Measurements from ENCODE around the gene HMBS. TPM values are rescaled to one million over a fixed set of nuclear protein-coding genes. Genes with fewer than 3 reads are reported as not detected.

Gene HMBS
- total RNA-seq, 1 donor from 2014 or later: 19.5 TPM

GRCh38 chr11:119078675-119079420, 5.8 kb upstream of the HMBS start:
- no peak for DNase-seq
- TF ChIP-seq CTCF (IDR thresholded peaks at IDR 0.05): no peak
- no peaks in the 10 kb centered on the region for H3K27me3 ChIP-seq
- ATAC-seq: no peak
- no peaks in the 10 kb centered on the region for H3K9me3 ChIP-seq
- H3K4me3 ChIP-seq: no peak overlapping the region
- H3K36me3 ChIP-seq: peaks cover 91% of the 10 kb centered on the region
- no peak overlapping the region for H3K27ac ChIP-seq
- no peaks in the 10 kb centered on the region for H3K4me1 ChIP-seq
- intact Hi-C loops (cut with DNase I): no loop called here

GRCh38 chr11:119081682-119082260, 2.9 kb upstream of the HMBS start:
- intact Hi-C loops (cut with DNase I): no loop called here
- H3K27ac ChIP-seq: no peak overlapping the region

GRCh38 chr11:119085437-119085847, 761 bp downstream of the HMBS start:
- TF ChIP-seq CTCF (IDR thresholded peaks at IDR 0.05): no peak
- H3K27me3 ChIP-seq: no peaks in the 10 kb centered on the region
- peaks cover 14% of the 10 kb centered on the region for H3K4me1 ChIP-seq
- peak overlapping the region; percentile 92 for H3K27ac ChIP-seq
- H3K36me3 ChIP-seq: peaks cover 27% of the 10 kb centered on the region
- H3K4me3 ChIP-seq: peak overlapping the region; percentile 91
- H3K9me3 ChIP-seq: no peaks in the 10 kb centered on the region
- DNase-seq: no peak
- ATAC-seq: no peak
- intact Hi-C loops (cut with DNase I): no loop called here

More at GRCh38 chr11:119081682-119082260, 2.9 kb upstream of the HMBS start:
- H3K4me1 ChIP-seq: peaks cover 14% of the 10 kb centered on the region
- no peaks in the 10 kb centered on the region for H3K27me3 ChIP-seq
- DNase-seq: no peak
- peaks cover 64% of the 10 kb centered on the region for H3K36me3 ChIP-seq
- no peaks in the 10 kb centered on the region for H3K9me3 ChIP-seq
- H3K4me3 ChIP-seq: no peak overlapping the region
- no peak for ATAC-seq
- TF ChIP-seq CTCF (IDR thresholded peaks at IDR 0.05): no peak

- Histone ChIP-seq H3K36me3 (peaks cover 12% of the 10 kb centered on the region), H3K9me3 (no peaks in the 10 kb centered on the region), H3K27ac (no peak overlapping the region), H3K4me3 (no peak overlapping the region), H3K27me3 (no peaks in the 10 kb centered on the region), H3K4me1 (peaks cover 14% of the 10 kb centered on the region)
- ATAC-seq (no peak), DNase-seq (no peak)
- intact Hi-C loops (cut with DNase I): no loop called here
- no peak for TF ChIP-seq CTCF (IDR thresholded peaks at IDR 0.05)
Measured at GRCh38 chr11:119087123-119087522, 2.4 kb downstream of the HMBS start.

- DNase-seq (no peak), ATAC-seq (no peak)
- no peaks in the 10 kb centered on the region for H3K9me3 ChIP-seq
- no peaks in the 10 kb centered on the region for H3K27me3 ChIP-seq
- no peak for TF ChIP-seq CTCF (IDR thresholded peaks at IDR 0.05)
- H3K36me3 ChIP-seq: peaks cover 7% of the 10 kb centered on the region
- intact Hi-C loops (cut with DNase I): no loop called here
- H3K27ac ChIP-seq: no peak overlapping the region
- no peak overlapping the region for H3K4me3 ChIP-seq
- H3K4me1 ChIP-seq: peaks cover 14% of the 10 kb centered on the region
Measured at GRCh38 chr11:119087747-119088241, 3.1 kb downstream of the HMBS start.

Data from upper lobe of right lung (tissue), 1 donor.